Measurements from ENCODE around the gene ELOB.

- TF ChIP-seq POLR2AphosphoS5 (IDR thresholded peaks at IDR 0.05; ENCODE audit: low read depth, low read length) (no peak), POU2F2 (IDR thresholded peaks at IDR 0.05; ENCODE audit: low read depth, low read length) (no peak), POLR2A (IDR thresholded peaks at IDR 0.05; ENCODE audit: low read depth, low read length) (no peak), TAF1 (IDR thresholded peaks at IDR 0.05; ENCODE audit: low read depth, low read length) (no peak), SPI1 (IDR thresholded peaks at IDR 0.05; ENCODE audit: low read depth, low read length) (no peak), PAX5 (IDR thresholded peaks at IDR 0.05; ENCODE audit: insufficient read depth, low read length, severe bottlenecking) (no peak)
Observed at GRCh38 chr16:2775131-2775716, 1.9 kb downstream of the ELOB start.

All from GM12891 (cell line).